Inferior parietal cortex (tissue), 1 donor: ENCODE measurements around the gene CAMTA1.
"Not testable (repeated sequence)": the region's sequence is repeated elsewhere in the genome, so short reads cannot be mapped to it uniquely, and the experiment has no call there.

Source experiments
- DNase-seq: peaks from one replicate; pipeline ENCODE4 v3.0.0-alpha.2; 2016; ENCODE audit errors: extremely low spot score

The CAMTA1 gene

GRCh38 chr1:7108251-7108650, 323.0 kb downstream of the CAMTA1 start:
- DNase-seq = no peak

- DNase-seq = no peak
Measured at GRCh38 chr1:7109901-7110300, 324.6 kb downstream of the CAMTA1 start.

GRCh38 chr1:7110321-7110720, 325.1 kb downstream of the CAMTA1 start:
- DNase-seq = no peak

GRCh38 chr1:7111853-7112252, 326.6 kb downstream of the CAMTA1 start:
- no peak for DNase-seq

GRCh38 chr1:7113136-7113535, 327.9 kb downstream of the CAMTA1 start:
- no peak for DNase-seq

GRCh38 chr1:7113822-7114221, 328.6 kb downstream of the CAMTA1 start:
- no peak for DNase-seq

GRCh38 chr1:7116001-7116400, 330.7 kb downstream of the CAMTA1 start:
- no peak for DNase-seq

- no peak for DNase-seq
Measured at GRCh38 chr1:7117399-7118281, 332.4 kb downstream of the CAMTA1 start.

GRCh38 chr1:7119156-7119555, 333.9 kb downstream of the CAMTA1 start:
- no peak for DNase-seq

- no peak for DNase-seq
Measured at GRCh38 chr1:7120863-7121621, 335.8 kb downstream of the CAMTA1 start.

- DNase-seq = peak; percentile 13
Measured at GRCh38 chr1:7121622-7121988, 336.4 kb downstream of the CAMTA1 start.

- DNase-seq = no peak
Measured at GRCh38 chr1:7127322-7128075, 342.2 kb downstream of the CAMTA1 start.

- DNase-seq = no peak
Measured at GRCh38 chr1:7128293-7128692, 343.0 kb downstream of the CAMTA1 start.

- DNase-seq = no peak
Measured at GRCh38 chr1:7130127-7130526, 344.9 kb downstream of the CAMTA1 start.

GRCh38 chr1:7135493-7135892, 350.2 kb downstream of the CAMTA1 start:
- DNase-seq = no peak

- no peak for DNase-seq
Measured at GRCh38 chr1:7136166-7136953, 351.1 kb downstream of the CAMTA1 start.

- DNase-seq = no peak
Measured at GRCh38 chr1:7140251-7140650, 355.0 kb downstream of the CAMTA1 start.

GRCh38 chr1:7145947-7146346, 360.7 kb downstream of the CAMTA1 start:
- no peak for DNase-seq

- no peak for DNase-seq
Measured at GRCh38 chr1:7146710-7147109, 361.5 kb downstream of the CAMTA1 start.

GRCh38 chr1:7147581-7148282, 362.5 kb downstream of the CAMTA1 start:
- DNase-seq = not testable (repeated sequence)
